ENCODE data around the gene FADD.

FADD gene

GRCh38 chr11:70220920-70221319 lies 17.8 kb downstream of the FADD start:
- ATAC-seq (ENCODE audit: low read depth) (no peak), DNase-seq (ENCODE audit: low spot score) (no peak)
- no peak overlapping the region for H3K4me3 ChIP-seq (ENCODE audit: severe bottlenecking)
- no peaks in the 10 kb centered on the region for H3K27me3 ChIP-seq (ENCODE audit: insufficient read depth, poor library complexity, severe bottlenecking)
- no peak for TF ChIP-seq CTCF (IDR thresholded peaks at IDR 0.05; ENCODE audit: poor library complexity, severe bottlenecking)
- H3K9me3 ChIP-seq (ENCODE audit: severe bottlenecking) = no peaks in the 10 kb centered on the region
- H3K4me1 ChIP-seq (ENCODE audit: insufficient read depth, poor library complexity, severe bottlenecking) = no peaks in the 10 kb centered on the region
- H3K36me3 ChIP-seq (ENCODE audit: low read depth) = no peaks in the 10 kb centered on the region
- no peak overlapping the region for H3K27ac ChIP-seq (ENCODE audit: poor library complexity, severe bottlenecking)

DNA sequence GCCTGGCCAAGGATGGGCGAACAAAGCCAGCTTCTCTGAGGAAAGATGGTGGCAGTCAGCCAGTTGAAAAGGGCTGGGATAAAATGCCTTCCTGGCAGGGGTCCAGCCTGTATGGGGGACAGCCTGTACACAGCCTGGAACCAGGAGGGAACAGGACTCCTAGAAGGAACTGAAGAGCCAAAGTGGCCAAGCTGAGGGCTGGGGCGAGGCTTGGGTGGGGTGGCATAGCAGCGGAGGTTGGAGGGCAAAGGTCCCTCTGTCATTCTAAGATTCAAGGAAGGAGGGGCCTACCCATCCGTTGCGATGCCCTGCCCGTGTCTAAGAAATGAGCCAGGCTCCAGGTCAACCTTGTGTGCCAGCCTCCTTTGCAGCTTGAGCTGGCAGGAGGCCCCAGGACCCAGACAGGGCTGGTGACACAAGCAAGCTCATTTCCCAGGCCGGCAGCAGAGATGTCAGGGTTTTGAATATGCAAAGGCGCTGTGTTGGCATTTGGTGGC lies 22.6 kb downstream of the FADD start:
- Histone ChIP-seq H3K27ac (ENCODE audit: poor library complexity, severe bottlenecking) (no peak overlapping the region), H3K27me3 (ENCODE audit: insufficient read depth, poor library complexity, severe bottlenecking) (no peaks in the 10 kb centered on the region), H3K36me3 (ENCODE audit: low read depth) (no peaks in the 10 kb centered on the region), H3K4me1 (ENCODE audit: insufficient read depth, poor library complexity, severe bottlenecking) (no peaks in the 10 kb centered on the region), H3K9me3 (ENCODE audit: severe bottlenecking) (no peaks in the 10 kb centered on the region), H3K4me3 (ENCODE audit: severe bottlenecking) (no peak overlapping the region)
- ATAC-seq (ENCODE audit: low read depth) (no peak), DNase-seq (ENCODE audit: low spot score) (no peak)
- no peak for TF ChIP-seq CTCF (IDR thresholded peaks at IDR 0.05; ENCODE audit: poor library complexity, severe bottlenecking)

GRCh38 chr11:70226183-70226582 lies 23.1 kb downstream of the FADD start:
- DNase-seq (ENCODE audit: low spot score) = no peak
- Histone ChIP-seq H3K4me3 (ENCODE audit: severe bottlenecking) (no peak overlapping the region), H3K27ac (ENCODE audit: poor library complexity, severe bottlenecking) (no peak overlapping the region), H3K27me3 (ENCODE audit: insufficient read depth, poor library complexity, severe bottlenecking) (no peaks in the 10 kb centered on the region), H3K4me1 (ENCODE audit: insufficient read depth, poor library complexity, severe bottlenecking) (no peaks in the 10 kb centered on the region), H3K36me3 (ENCODE audit: low read depth) (no peaks in the 10 kb centered on the region), H3K9me3 (ENCODE audit: severe bottlenecking) (no peaks in the 10 kb centered on the region)
- ATAC-seq (ENCODE audit: low read depth) = no peak
- no peak for TF ChIP-seq CTCF (IDR thresholded peaks at IDR 0.05; ENCODE audit: poor library complexity, severe bottlenecking)

GRCh38 chr11:70226967-70227366 lies 23.9 kb downstream of the FADD start:
- H3K9me3 ChIP-seq (ENCODE audit: severe bottlenecking) = no peaks in the 10 kb centered on the region
- no peak overlapping the region for H3K4me3 ChIP-seq (ENCODE audit: severe bottlenecking)
- H3K4me1 ChIP-seq (ENCODE audit: insufficient read depth, poor library complexity, severe bottlenecking) = no peaks in the 10 kb centered on the region
- no peaks in the 10 kb centered on the region for H3K27me3 ChIP-seq (ENCODE audit: insufficient read depth, poor library complexity, severe bottlenecking)
- H3K27ac ChIP-seq (ENCODE audit: poor library complexity, severe bottlenecking) = no peak overlapping the region
- ATAC-seq (ENCODE audit: low read depth) (no peak), DNase-seq (ENCODE audit: low spot score) (no peak)
- no peaks in the 10 kb centered on the region for H3K36me3 ChIP-seq (ENCODE audit: low read depth)
- TF ChIP-seq CTCF (IDR thresholded peaks at IDR 0.05; ENCODE audit: poor library complexity, severe bottlenecking) = peak; percentile 18

DNA sequence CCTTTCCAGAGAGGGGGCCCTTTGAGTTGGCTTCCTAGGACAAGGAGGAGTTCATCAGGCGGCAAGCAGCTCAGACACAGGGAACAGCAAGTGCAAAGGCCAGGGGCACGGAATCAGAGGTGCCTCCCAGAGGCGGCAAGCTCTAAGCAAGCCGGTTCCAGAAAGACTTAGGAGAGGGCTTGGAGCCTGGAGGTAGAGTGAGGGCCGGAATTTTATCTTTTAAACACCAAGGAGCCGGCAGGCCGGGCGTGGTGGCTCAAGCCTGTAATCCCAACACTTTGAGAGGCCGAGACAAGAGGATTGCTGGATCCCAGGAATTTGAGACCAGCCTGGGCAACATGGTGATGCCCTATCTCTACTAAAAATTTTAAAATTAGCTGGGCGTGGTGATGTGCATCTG lies 26.6 kb downstream of the FADD start:
- no peak overlapping the region for H3K4me3 ChIP-seq (ENCODE audit: severe bottlenecking)
- ATAC-seq (ENCODE audit: low read depth) = no peak
- H3K4me1 ChIP-seq (ENCODE audit: insufficient read depth, poor library complexity, severe bottlenecking) = peaks cover 5% of the 10 kb centered on the region
- no peak overlapping the region for H3K27ac ChIP-seq (ENCODE audit: poor library complexity, severe bottlenecking)
- no peaks in the 10 kb centered on the region for H3K36me3 ChIP-seq (ENCODE audit: low read depth)
- no peaks in the 10 kb centered on the region for H3K9me3 ChIP-seq (ENCODE audit: severe bottlenecking)
- no peak for TF ChIP-seq CTCF (IDR thresholded peaks at IDR 0.05; ENCODE audit: poor library complexity, severe bottlenecking)
- no peaks in the 10 kb centered on the region for H3K27me3 ChIP-seq (ENCODE audit: insufficient read depth, poor library complexity, severe bottlenecking)
- DNase-seq (ENCODE audit: low spot score) = no peak

All from RWPE2 (cell line).